Posterior vena cava (tissue), 2 donors: ENCODE results near the gene PKNOX2. TPM values are rescaled to one million over a fixed set of nuclear protein-coding genes. Genes with fewer than 3 reads are reported as not detected.

Experiments used
- DNase-seq: peaks from one replicate; pipeline ENCODE4 v3.0.0-alpha.2; 2020; ENCODE audit warnings: low spot score
- intact Hi-C, 2 donors: fragments of 100-400 bp; cut with DNase I; formaldehyde crosslinking; loops; one replicate each; pipeline versions ENCODE4 v1.14.1 to v1.14.2; 2022 to 2023
- total RNA-seq, 2 donors: library from RNA; stranded (reverse); fragmentation: NEBNext Ultra II Directional; extraction: Animal tissue kit (Norgen Biotek cat#: 25700); gene quantifications; one replicate each; pipeline ENCODE4 v1.2.1, GENCODE V29; 2021
- donor health status: DM: yes; HTN: yes; CAD: no.
- donor health status: DM: yes; HTN: yes; CAD: no.

The PKNOX2 gene
- total RNA-seq, 2 donors from 2014 or later, result 8.2 to 8.3 TPM

DNA sequence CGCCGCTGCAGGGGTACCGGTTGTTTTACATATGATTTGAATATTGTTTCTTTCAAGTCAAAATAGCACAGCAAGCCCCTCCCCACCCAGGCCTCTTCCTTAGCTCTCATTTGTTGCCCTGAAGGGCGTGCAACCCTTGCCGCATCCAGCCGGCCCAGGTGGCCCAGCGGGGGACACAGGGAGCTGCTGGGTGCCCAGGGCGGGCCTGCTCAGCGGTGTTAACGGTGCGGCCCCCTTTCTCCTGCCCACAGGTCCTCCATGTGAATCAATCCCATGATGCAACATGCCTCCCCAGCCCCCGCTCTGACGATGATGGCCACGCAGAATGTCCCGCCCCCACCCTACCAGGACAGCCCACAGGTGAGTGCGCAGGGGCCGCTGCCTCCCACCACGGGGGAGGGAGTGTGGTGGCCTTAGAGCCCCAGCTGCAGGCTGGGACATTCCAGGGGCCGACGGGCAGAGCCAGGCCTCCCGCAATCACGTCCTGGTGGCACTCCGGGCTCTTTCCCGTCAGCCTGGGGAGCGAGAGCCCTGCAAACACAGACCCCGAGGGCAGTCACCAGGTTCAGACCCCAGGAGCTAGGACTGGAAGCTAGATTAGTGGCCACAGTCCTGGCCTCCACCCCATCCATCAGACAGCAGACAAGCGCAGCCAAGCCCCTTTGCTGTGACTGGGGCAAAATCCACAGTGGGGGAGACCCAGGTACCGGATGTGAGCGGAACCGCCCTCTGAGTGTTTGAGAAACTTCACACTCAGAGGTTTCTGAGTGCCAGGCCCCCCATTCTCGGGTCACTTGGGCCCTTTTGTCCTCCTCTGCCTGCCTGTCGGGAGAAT, 186.7 kb downstream of the PKNOX2 start:
- DNase-seq, result peak; percentile 77
- intact Hi-C loops, result no loop called here

DNA sequence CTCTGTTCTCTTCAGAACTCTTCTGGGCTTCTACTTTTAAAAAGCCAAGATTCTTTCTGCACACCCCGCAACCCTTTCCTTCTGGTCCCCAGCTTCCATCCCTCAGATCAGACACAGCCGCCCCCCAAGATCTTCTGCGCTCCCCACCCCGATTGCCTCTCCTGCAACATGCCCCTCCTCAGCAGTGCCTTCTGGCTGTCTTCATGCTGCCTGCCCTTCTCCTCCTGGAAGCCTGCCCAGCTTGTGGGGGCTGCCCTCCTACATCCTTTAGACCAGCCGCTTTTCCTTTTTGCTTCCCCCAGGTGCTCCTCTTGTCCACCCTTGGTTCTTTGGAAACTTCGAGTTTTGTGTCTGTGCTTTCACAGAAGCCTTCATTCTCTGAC, 187.3 kb downstream of the PKNOX2 start:
- intact Hi-C loops, result no loop called here
- DNase-seq, result peak; percentile 70

GRCh38 chr11:125356797-125357196, 192.2 kb downstream of the PKNOX2 start:
- DNase-seq, result no peak
- intact Hi-C loops, result no loop called here

- DNase-seq, result no peak
- intact Hi-C loops, result no loop called here
These were observed 193.0 kb downstream of the PKNOX2 start for GRCh38 chr11:125357551-125357950.

GRCh38 chr11:125358254-125358840, 193.8 kb downstream of the PKNOX2 start:
- DNase-seq, result no peak
- intact Hi-C loops, result no loop called here

DNA sequence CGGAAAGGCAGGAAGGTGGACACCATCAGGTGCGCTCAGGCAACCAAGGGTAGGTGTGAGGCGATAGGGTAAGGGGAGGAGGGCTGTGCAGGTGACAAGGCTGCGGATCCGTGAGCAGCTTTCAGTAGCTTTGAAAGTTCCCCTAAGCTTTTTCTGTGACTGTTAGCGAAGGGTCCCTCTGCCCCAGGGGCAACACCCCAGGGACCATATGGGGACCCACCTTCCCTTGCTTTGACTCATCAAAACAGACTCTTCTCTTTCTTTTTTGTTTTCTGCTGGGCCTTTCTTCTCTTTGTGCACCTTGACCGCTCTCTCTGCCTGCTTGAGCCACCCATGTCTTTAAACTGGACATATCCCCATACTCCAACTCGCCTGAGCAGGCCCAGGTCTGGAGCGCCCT, 194.6 kb downstream of the PKNOX2 start:
- DNase-seq, result no peak
- intact Hi-C loops, result no loop called here

- DNase-seq, result no peak
- intact Hi-C loops, result no loop called here
These were observed 195.5 kb downstream of the PKNOX2 start for GRCh38 chr11:125360066-125360465.

- intact Hi-C loops, result no loop called here
- DNase-seq, result no peak
These were observed 199.7 kb downstream of the PKNOX2 start for GRCh38 chr11:125364121-125364826.

DNA sequence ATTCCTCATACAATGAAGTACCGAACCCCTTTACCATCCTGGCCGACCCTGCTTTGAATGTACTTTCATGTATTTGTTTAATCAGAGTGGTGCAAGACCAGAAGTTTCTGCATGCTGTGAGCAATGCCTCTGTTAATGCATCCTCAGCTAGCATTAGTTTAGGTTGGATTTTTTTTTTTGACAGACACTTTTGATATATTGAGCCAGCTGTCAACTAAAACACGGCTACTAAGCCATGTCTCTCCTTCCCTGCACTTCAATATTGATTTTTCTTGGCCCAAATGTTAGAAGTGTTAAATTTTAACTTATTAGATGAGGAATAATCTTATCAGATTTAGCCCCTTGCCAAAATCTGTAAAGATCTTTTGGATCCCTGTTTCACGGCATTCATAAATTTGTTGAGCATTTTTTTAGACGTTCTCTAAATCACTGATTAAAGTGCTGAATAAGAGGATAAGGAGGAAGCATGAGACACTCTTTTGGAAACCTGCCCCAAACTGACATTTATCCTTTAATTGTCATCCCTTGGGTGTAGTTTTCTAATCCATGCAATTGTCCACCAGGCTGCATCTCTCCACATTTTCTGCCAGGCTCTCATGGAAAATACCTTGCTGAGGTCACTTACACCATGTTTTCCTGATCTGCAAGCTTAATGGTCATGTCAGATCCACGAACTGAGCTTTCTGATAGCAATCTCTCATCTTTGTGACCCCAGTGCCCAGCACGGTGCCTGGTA, 200.8 kb downstream of the PKNOX2 start:
- no peak for DNase-seq
- intact Hi-C loops, result no loop called here

- intact Hi-C loops, result no loop called here
- no peak for DNase-seq
These were observed 203.2 kb downstream of the PKNOX2 start for GRCh38 chr11:125367710-125368109.

DNA sequence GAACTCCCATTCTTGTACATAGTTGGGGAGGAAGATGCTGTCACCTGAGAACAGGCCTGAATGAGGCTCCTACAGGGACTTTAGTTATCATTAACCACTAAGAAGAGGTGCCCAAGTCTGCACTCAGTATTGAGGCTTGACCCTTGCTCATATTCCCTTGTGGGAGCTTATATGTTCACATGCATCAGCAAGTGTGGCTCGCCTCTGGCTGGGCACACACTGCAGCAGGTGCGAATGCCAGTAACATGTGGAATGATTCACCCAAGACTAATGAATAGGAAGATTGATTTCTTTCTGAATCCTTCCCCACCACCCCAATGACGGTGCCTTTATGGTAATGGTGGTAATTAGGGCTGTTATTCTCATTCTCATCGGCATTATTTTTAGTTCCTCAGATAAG, 204.2 kb downstream of the PKNOX2 start:
- intact Hi-C loops, result no loop called here
- DNase-seq, result no peak

GRCh38 chr11:125369808-125370207, 205.3 kb downstream of the PKNOX2 start:
- no peak for DNase-seq
- intact Hi-C loops, result no loop called here

GRCh38 chr11:125370561-125371389, 206.2 kb downstream of the PKNOX2 start:
- peak; percentile 55 for DNase-seq
- intact Hi-C loops, result no loop called here

GRCh38 chr11:125371431-125371935, 206.9 kb downstream of the PKNOX2 start:
- intact Hi-C loops, result no loop called here
- peak; percentile 62 for DNase-seq

DNA sequence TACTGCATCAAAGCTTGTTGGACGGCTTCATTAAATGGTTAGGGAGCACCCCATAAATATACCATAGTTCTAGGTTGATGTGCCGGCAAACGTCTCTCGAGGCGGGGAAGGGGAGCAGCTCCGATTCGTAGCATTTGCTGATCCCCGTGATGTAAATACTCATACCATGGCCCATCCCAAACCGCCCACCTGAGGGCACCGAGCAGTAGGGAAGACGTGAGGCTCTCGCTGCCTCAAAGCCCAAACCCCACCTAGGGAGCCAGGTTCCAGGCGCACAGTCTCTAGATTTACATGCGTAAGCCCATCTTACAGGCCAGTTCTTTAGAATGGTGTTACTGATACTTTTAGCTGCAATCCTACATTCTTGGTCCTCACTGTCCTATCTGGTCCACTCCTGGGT, 207.5 kb downstream of the PKNOX2 start:
- intact Hi-C loops, result no loop called here
- DNase-seq, result peak; percentile 41

- intact Hi-C loops, result no loop called here
These were observed 208.4 kb downstream of the PKNOX2 start for GRCh38 chr11:125372911-125373310.

GRCh38 chr11:125373426-125374391, 209.2 kb downstream of the PKNOX2 start:
- intact Hi-C loops, result no loop called here
- peak; percentile 69 for DNase-seq

More at GRCh38 chr11:125372911-125373310, 208.4 kb downstream of the PKNOX2 start:
- DNase-seq, result peak; percentile 38

DNA sequence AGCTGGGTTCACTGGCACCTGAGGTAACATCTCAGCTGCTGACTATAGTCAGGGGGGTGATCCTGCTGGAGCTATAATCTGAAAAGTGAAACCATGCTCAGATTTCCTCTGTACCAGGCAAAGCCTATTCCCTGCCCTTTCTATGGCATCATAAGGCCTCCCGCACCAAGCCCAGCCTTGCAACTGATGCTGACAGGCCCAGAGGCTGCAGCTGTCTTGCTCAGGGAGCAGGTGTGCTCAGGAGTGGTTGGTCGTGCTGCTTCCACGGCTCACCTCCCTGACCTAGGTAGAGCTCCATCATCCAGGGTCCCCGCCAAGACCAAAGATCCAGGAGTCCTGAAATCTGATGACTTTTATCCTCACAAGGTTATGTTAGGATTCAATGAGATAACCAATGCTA, 209.8 kb downstream of the PKNOX2 start:
- intact Hi-C loops, result no loop called here
- peak; percentile 66 for DNase-seq
